Astrocyte (in vitro differentiated cells and primary cell): ENCODE results near the gene ARL8A. TPM values are rescaled to one million over a fixed set of nuclear protein-coding genes. Genes with fewer than 3 reads are reported as not detected.
"Not testable (repeated sequence)": the region's sequence is repeated elsewhere in the genome, so short reads cannot be mapped to it uniquely, and the experiment has no call there.

Source experiments
- DNase-seq: peaks from one replicate; pipeline ENCODE4 v3.0.0-alpha.2; 2010; ENCODE audit warnings: low read depth
- FAIRE-seq: peaks from 2 replicates; lab custom pipeline; 2011; peaks lifted over from hg19 to GRCh38; lab: Jason Lieb, UNC
- H2AFZ ChIP-seq: 2 replicates; pipeline ENCODE4 v1.6.0; 2012; ENCODE audit warnings: low read depth, low read length, inconsistent platforms
- H3K27ac ChIP-seq: 2 replicates; pipeline ENCODE4 v1.5.1; 2011; ENCODE audit warnings: low read depth, low read length, inconsistent platforms
- H3K27me3 ChIP-seq: 2 replicates; pipeline ENCODE4 v1.6.0; 2011; ENCODE audit warnings: low read length, inconsistent platforms; ENCODE audit not compliant: insufficient read depth
- H3K36me3 ChIP-seq: 2 replicates; pipeline ENCODE4 v1.5.1; 2011; ENCODE audit warnings: low read length, inconsistent platforms; ENCODE audit not compliant: insufficient read depth
- H3K4me1 ChIP-seq: 2 replicates; pipeline ENCODE4 v1.5.1; 2011; ENCODE audit warnings: low read length, inconsistent platforms; ENCODE audit not compliant: insufficient read depth
- H3K4me2 ChIP-seq: 2 replicates; pipeline ENCODE4 v1.6.0; 2012; ENCODE audit warnings: low read length, inconsistent platforms
- H3K4me3 ChIP-seq: 2 replicates; pipeline ENCODE4 v1.5.1; 2011; ENCODE audit warnings: low read depth, mild to moderate bottlenecking, low read length, inconsistent platforms; ENCODE audit not compliant: insufficient read depth
- H3K79me2 ChIP-seq: 2 replicates; pipeline ENCODE4 v1.6.0; 2012; ENCODE audit warnings: mild to moderate bottlenecking, low read length, inconsistent platforms; ENCODE audit not compliant: insufficient read depth
- H3K9ac ChIP-seq: 2 replicates; pipeline ENCODE4 v1.6.0; 2012; ENCODE audit warnings: mild to moderate bottlenecking, low read length, inconsistent platforms
- H3K9me3 ChIP-seq: 2 replicates; pipeline ENCODE4 v1.5.1; 2012; ENCODE audit warnings: low read depth, mild to moderate bottlenecking, low read length, inconsistent platforms; ENCODE audit not compliant: insufficient read depth
- H4K20me1 ChIP-seq: 2 replicates; pipeline ENCODE4 v1.6.0; 2012; ENCODE audit warnings: low read length, inconsistent platforms; ENCODE audit not compliant: insufficient read depth
- H3K27ac Mint-ChIP-seq: one replicate; pipeline ENCODE4 v1.8.0; 2021; ENCODE audit warnings: mild to moderate bottlenecking, mixed read lengths; ENCODE audit not compliant: unreplicated experiment
- H3K27me3 Mint-ChIP-seq: one replicate; pipeline ENCODE4 v1.8.0; 2021; ENCODE audit warnings: low read depth, mixed read lengths; ENCODE audit not compliant: unreplicated experiment
- H3K36me3 Mint-ChIP-seq: one replicate; pipeline ENCODE4 v1.8.0; 2021; ENCODE audit warnings: low read depth, mixed read lengths; ENCODE audit not compliant: unreplicated experiment
- H3K4me1 Mint-ChIP-seq: one replicate; pipeline ENCODE4 v1.8.0; 2021; ENCODE audit warnings: low read depth, mixed read lengths; ENCODE audit not compliant: unreplicated experiment
- H3K4me3 Mint-ChIP-seq: one replicate; pipeline ENCODE4 v1.8.0; 2021; ENCODE audit warnings: mild to moderate bottlenecking, moderate library complexity, mixed read lengths; ENCODE audit not compliant: unreplicated experiment
- H3K9me3 Mint-ChIP-seq: one replicate; pipeline ENCODE4 v1.8.0; 2021; ENCODE audit warnings: mild to moderate bottlenecking, mixed read lengths; ENCODE audit not compliant: unreplicated experiment
- CTCF ChIP-seq: IDR thresholded peaks from 2 replicates; pipeline ENCODE4 v1.5.1; 2011; ENCODE audit warnings: low read depth, mild to moderate bottlenecking, inconsistent platforms, low read length, moderate library complexity; ENCODE audit not compliant: insufficient read depth
- EZH2 ChIP-seq: IDR thresholded peaks from 2 replicates; pipeline ENCODE4 v1.6.1; 2012; ENCODE audit warnings: mild to moderate bottlenecking, low read length, inconsistent platforms; ENCODE audit not compliant: insufficient read depth
- total RNA-seq: library from RNA; stranded (reverse); gene quantifications from 2 replicates; pipeline ENCODE4 v1.2.1, GENCODE V29; 2021

The ARL8A gene
- total RNA-seq, 1 donor from 2014 or later: 83.0 TPM

GRCh38 chr1:202143768-202144401 lies 652 bp downstream of the ARL8A start:
- Histone ChIP-seq H3K36me3 (no peaks in the 10 kb centered on the region), H3K79me2 (peaks cover 58% of the 10 kb centered on the region), H3K9ac (peak overlapping the region; percentile 96), H3K4me1 (peaks cover 20% of the 10 kb centered on the region), H3K9me3 (no peaks in the 10 kb centered on the region), H3K27ac (peak overlapping the region; percentile 53), H2AFZ (peak overlapping the region; percentile 23), H3K4me2 (peak overlapping the region; percentile 98), H3K27me3 (no peaks in the 10 kb centered on the region), H4K20me1 (peaks cover 48% of the 10 kb centered on the region), H3K4me3 (peak overlapping the region; percentile 88)
- Mint-ChIP-seq H3K27me3 (no peaks in the 10 kb centered on the region), H3K4me3 (peak overlapping the region; percentile 96), H3K4me1 (peaks cover 10% of the 10 kb centered on the region), H3K36me3 (no peaks in the 10 kb centered on the region), H3K9me3 (no peaks in the 10 kb centered on the region), H3K27ac (peak overlapping the region; percentile 96)
- DNase-seq (no peak), FAIRE-seq (no peak)
- TF ChIP-seq EZH2 (no peak), CTCF (no peak)

GRCh38 chr1:202143011-202143767 lies 1.3 kb downstream of the ARL8A start:
- no peak for FAIRE-seq

GRCh38 chr1:202141468-202141867 lies 3.1 kb downstream of the ARL8A start:
- H3K9ac ChIP-seq, H3K9me3 ChIP-seq, H3K27me3 ChIP-seq, H3K4me2 ChIP-seq, H3K27me3 Mint-ChIP-seq, H3K4me3 ChIP-seq, H3K27ac Mint-ChIP-seq, H3K4me3 Mint-ChIP-seq, H3K36me3 ChIP-seq, H3K36me3 Mint-ChIP-seq, H2AFZ ChIP-seq, H3K27ac ChIP-seq, H3K9me3 Mint-ChIP-seq, DNase-seq, FAIRE-seq: not testable (repeated sequence)
- H3K4me1 ChIP-seq: peaks cover 20% of the 10 kb centered on the region
- peaks cover 10% of the 10 kb centered on the region for H3K4me1 Mint-ChIP-seq
- H3K79me2 ChIP-seq: peaks cover 66% of the 10 kb centered on the region
- H4K20me1 ChIP-seq: peaks cover 66% of the 10 kb centered on the region

More at GRCh38 chr1:202143011-202143767, 1.3 kb downstream of the ARL8A start:
- TF ChIP-seq CTCF: no peak
- no peak for TF ChIP-seq EZH2
- H3K27ac ChIP-seq: peak overlapping the region; percentile 53
- peak overlapping the region; percentile 96 for H3K4me3 Mint-ChIP-seq
- H3K4me1 ChIP-seq: peaks cover 20% of the 10 kb centered on the region
- no peaks in the 10 kb centered on the region for H3K36me3 Mint-ChIP-seq
- peak overlapping the region; percentile 23 for H2AFZ ChIP-seq
- peak overlapping the region; percentile 96 for H3K9ac ChIP-seq
- H3K27ac Mint-ChIP-seq: peak overlapping the region; percentile 96
- H4K20me1 ChIP-seq: peaks cover 55% of the 10 kb centered on the region
- DNase-seq: no peak
- H3K4me3 ChIP-seq: peak overlapping the region; percentile 88
- no peaks in the 10 kb centered on the region for H3K9me3 Mint-ChIP-seq
- H3K4me1 Mint-ChIP-seq: peaks cover 10% of the 10 kb centered on the region
- no peaks in the 10 kb centered on the region for H3K36me3 ChIP-seq
- H3K27me3 ChIP-seq: no peaks in the 10 kb centered on the region
- H3K27me3 Mint-ChIP-seq: no peaks in the 10 kb centered on the region
- H3K9me3 ChIP-seq: no peaks in the 10 kb centered on the region
- peaks cover 65% of the 10 kb centered on the region for H3K79me2 ChIP-seq
- peak overlapping the region; percentile 98 for H3K4me2 ChIP-seq
